Measurements from ENCODE around the gene FXYD3. TPM values are rescaled to one million over a fixed set of nuclear protein-coding genes. Genes with fewer than 3 reads are reported as not detected.
A peak's percentile ranks its signal among the peaks of the same experiment; 100 is the strongest.

FXYD3 gene
- total RNA-seq, 2 experiments from 2014 or later, result 0.35 to 0.88 TPM

- H3K4me2 ChIP-seq (ENCODE audit: low read length), result peak overlapping the region; percentile 95
- no peaks in the 10 kb centered on the region for H3K9me3 ChIP-seq (ENCODE audit: low read length)
- no peaks in the 10 kb centered on the region for H3K9me2 ChIP-seq (ENCODE audit: insufficient read depth, low read length)
- ChIA-PET POLR2A (interaction anchor here (0.6 to 3.5 kb wide), 17 partner anchors 12 to 327 kb away, joined by 3 to 25 read pairs (median 4); partner anchors contain the start of gene FXYD5), CTCF (ENCODE audit: unreplicated experiment) (interaction anchor here (0.5 to 1.7 kb wide), 15 partner anchors 9 to 143 kb away, joined by 3 to 20 read pairs (median 5); partner anchors contain the start of gene FXYD5)
- no peaks in the 10 kb centered on the region for H3K79me2 ChIP-seq (ENCODE audit: insufficient read depth, low read depth, low read length)
- H3K4me1 ChIP-seq (ENCODE audit: insufficient read depth, low read length, poor library complexity, severe bottlenecking), result peaks cover 43% of the 10 kb centered on the region
- no peaks in the 10 kb centered on the region for H4K20me1 ChIP-seq (ENCODE audit: insufficient read depth, low read length)
- BruUV-seq (replicated peaks), result no TSS peak
- H2AFZ ChIP-seq (ENCODE audit: low read length), result peak overlapping the region; percentile 64
- peak; percentile 45 for DNase-seq (ENCODE audit: low spot score)
- intact Hi-C loops (cut with micrococcal nuclease; ENCODE audit: unreplicated experiment), result loop anchor here (1.0 to 10.0 kb wide), 5 partner anchors 75 to 323 kb away; partner anchors contain the start of gene USF2
- H3K36me3 ChIP-seq (ENCODE audit: insufficient read depth, low read length), result no peaks in the 10 kb centered on the region
- peak overlapping the region; percentile 44 for H3K27ac ChIP-seq (ENCODE audit: low read depth, low read length, poor library complexity, severe bottlenecking)
- TF ChIP-seq CTCF (conservative IDR thresholded peaks at IDR 0.05; ENCODE audit: low read length), result no peak
- no peak for TF ChIP-seq EZH2phosphoT487 (IDR thresholded peaks at IDR 0.05; ENCODE audit: borderline replicate concordance, low read depth, low read length)
- H3K4me3 ChIP-seq (ENCODE audit: low read depth, low read length, poor library complexity, severe bottlenecking), result peak overlapping the region; percentile 67
Observed at GRCh38 chr19:35141837-35142605, 26.4 kb downstream of the FXYD3 start.

GRCh38 chr19:35142606-35143230, 27.1 kb downstream of the FXYD3 start:
- H3K9me3 ChIP-seq (ENCODE audit: low read length), result no peaks in the 10 kb centered on the region
- H3K79me2 ChIP-seq (ENCODE audit: insufficient read depth, low read depth, low read length), result no peaks in the 10 kb centered on the region
- no peaks in the 10 kb centered on the region for H3K9me2 ChIP-seq (ENCODE audit: insufficient read depth, low read length)
- intact Hi-C loops (cut with micrococcal nuclease; ENCODE audit: unreplicated experiment), result loop anchor here (5.0 to 10.0 kb wide), 2 partner anchors 125 to 322 kb away; partner anchors contain the start of gene USF2
- peak overlapping the region; percentile 64 for H2AFZ ChIP-seq (ENCODE audit: low read length)
- ChIA-PET POLR2A (interaction anchor here (0.6 to 3.5 kb wide), 10 partner anchors 12 to 327 kb away, joined by 3 to 25 read pairs (median 4); partner anchors contain the start of gene FXYD5), CTCF (ENCODE audit: unreplicated experiment) (interaction anchor here (0.6 to 1.4 kb wide), 6 partner anchors 8 to 147 kb away, joined by 3 to 20 read pairs (median 5); no protein-coding TSS in a partner anchor)
- peak; percentile 77 for DNase-seq (ENCODE audit: low spot score)
- TF ChIP-seq CTCF (conservative IDR thresholded peaks at IDR 0.05; ENCODE audit: low read length), result peak; percentile 50
- TF ChIP-seq EZH2phosphoT487 (IDR thresholded peaks at IDR 0.05; ENCODE audit: borderline replicate concordance, low read depth, low read length), result no peak
- no TSS peak for BruUV-seq (replicated peaks)
- peak overlapping the region; percentile 95 for H3K4me2 ChIP-seq (ENCODE audit: low read length)
- H3K27ac ChIP-seq (ENCODE audit: low read depth, low read length, poor library complexity, severe bottlenecking), result no peak overlapping the region
- no peaks in the 10 kb centered on the region for H3K36me3 ChIP-seq (ENCODE audit: insufficient read depth, low read length)
- H4K20me1 ChIP-seq (ENCODE audit: insufficient read depth, low read length), result no peaks in the 10 kb centered on the region
- H3K4me1 ChIP-seq (ENCODE audit: insufficient read depth, low read length, poor library complexity, severe bottlenecking), result peaks cover 43% of the 10 kb centered on the region
- H3K4me3 ChIP-seq (ENCODE audit: low read depth, low read length, poor library complexity, severe bottlenecking), result peak overlapping the region; percentile 67

Measured in OCI-LY7 (cell line).